ENCODE results near the gene INPP5E.

DNA sequence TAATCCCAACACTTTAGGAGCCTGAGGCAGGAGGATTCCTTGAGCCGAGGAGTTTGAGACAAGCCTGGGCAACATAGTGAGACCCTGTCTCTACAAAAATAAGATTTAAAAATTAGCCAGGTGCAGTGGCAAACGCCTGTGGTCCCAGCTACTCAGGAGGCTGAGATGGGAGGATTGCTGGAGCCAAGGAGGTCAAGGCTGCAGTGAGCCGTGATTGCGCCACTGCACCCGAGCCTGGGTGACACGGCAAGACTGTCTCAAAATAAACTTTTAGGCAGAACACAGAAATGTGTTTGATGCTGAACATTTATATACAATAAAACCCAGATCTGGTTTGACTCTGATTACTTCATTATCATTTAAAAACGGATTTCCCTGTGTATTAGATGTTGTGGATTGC is 34.2 kb downstream of the INPP5E start:
- TF ChIP-seq, protein P1, sequence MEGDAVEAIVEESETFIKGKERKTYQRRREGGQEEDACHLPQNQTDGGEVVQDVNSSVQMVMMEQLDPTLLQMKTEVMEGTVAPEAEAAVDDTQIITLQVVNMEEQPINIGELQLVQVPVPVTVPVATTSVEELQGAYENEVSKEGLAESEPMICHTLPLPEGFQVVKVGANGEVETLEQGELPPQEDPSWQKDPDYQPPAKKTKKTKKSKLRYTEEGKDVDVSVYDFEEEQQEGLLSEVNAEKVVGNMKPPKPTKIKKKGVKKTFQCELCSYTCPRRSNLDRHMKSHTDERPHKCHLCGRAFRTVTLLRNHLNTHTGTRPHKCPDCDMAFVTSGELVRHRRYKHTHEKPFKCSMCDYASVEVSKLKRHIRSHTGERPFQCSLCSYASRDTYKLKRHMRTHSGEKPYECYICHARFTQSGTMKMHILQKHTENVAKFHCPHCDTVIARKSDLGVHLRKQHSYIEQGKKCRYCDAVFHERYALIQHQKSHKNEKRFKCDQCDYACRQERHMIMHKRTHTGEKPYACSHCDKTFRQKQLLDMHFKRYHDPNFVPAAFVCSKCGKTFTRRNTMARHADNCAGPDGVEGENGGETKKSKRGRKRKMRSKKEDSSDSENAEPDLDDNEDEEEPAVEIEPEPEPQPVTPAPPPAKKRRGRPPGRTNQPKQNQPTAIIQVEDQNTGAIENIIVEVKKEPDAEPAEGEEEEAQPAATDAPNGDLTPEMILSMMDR (IDR thresholded peaks at IDR 0.05): no peak
- TF ChIP-seq POLR2A (IDR thresholded peaks at IDR 0.05): no peak

Data from uterus (tissue), 2 donors.